IMR-90 (cell line): Measurements from ENCODE around the gene DLD. TPM values are rescaled to one million over a fixed set of nuclear protein-coding genes. Genes with fewer than 3 reads are reported as not detected.
A peak's percentile ranks its signal among the peaks of the same experiment; 100 is the strongest.

ENCODE experiments used
- ATAC-seq: fragments of 200-7000 bp; cut with Tn5 transposase; 2 replicates; pipeline ENCODE4 v1.9.1; 2020; ENCODE audit warnings: low read depth, mild to moderate bottlenecking, moderate library complexity
- BruUV-seq: library from RNA; stranded (reverse); fragments of 400-500 nt; replicated peaks from 2 replicates; lab custom pipeline; 2021; lab: Mats Ljungman, UMichigan
- CTCF ChIA-PET: fragments of 300-600 bp; formaldehyde crosslinking; extraction: SDS; loops from one replicate; lab custom pipeline; 2021; ENCODE audit warnings: antibody characterized with exemption; lab: Yijun Ruan, JAX
- POLR2A ChIA-PET: fragments of 300-600 bp; sonication (Branson Sonifier 250); formaldehyde crosslinking; loops from one replicate; lab custom pipeline; 2022; ENCODE audit warnings: antibody characterized with exemption; ENCODE audit not compliant: unreplicated experiment; lab: Charles Lee
- DNase-seq: peaks from one replicate; pipeline ENCODE4 v3.0.0; 2013
- H2AFZ ChIP-seq: replicated peaks from 2 replicates; pipeline ENCODE3; 2013; ENCODE audit warnings: low read length, mild to moderate bottlenecking; ENCODE audit not compliant: poor library complexity
- H2AK5ac ChIP-seq: 2 replicates; pipeline ENCODE4 v1.6.1; 2013; ENCODE audit warnings: low read depth, low read length, inconsistent platforms
- H2AK9ac ChIP-seq: replicated peaks from 2 replicates; pipeline ENCODE3; 2013; ENCODE audit warnings: mild to moderate bottlenecking, low read depth, low read length, moderate library complexity; ENCODE audit not compliant: poor library complexity
- H2BK120ac ChIP-seq: 2 replicates; pipeline ENCODE4 v1.6.1; 2013; ENCODE audit warnings: low read depth, low read length, inconsistent platforms
- H2BK15ac ChIP-seq: 3 replicates; pipeline ENCODE4 v1.6.1; 2013; ENCODE audit warnings: low read depth, low read length, inconsistent platforms
- H2BK20ac ChIP-seq: 2 replicates; pipeline ENCODE4 v1.6.1; 2013; ENCODE audit warnings: low read depth, mild to moderate bottlenecking, inconsistent platforms, low read length, moderate library complexity
- H2BK5ac ChIP-seq: 2 replicates; pipeline ENCODE4 v1.6.1; 2013; ENCODE audit warnings: mild to moderate bottlenecking, low read depth, low read length, inconsistent platforms; ENCODE audit not compliant: poor library complexity, severe bottlenecking
- H3K14ac ChIP-seq: replicated peaks from 2 replicates; pipeline ENCODE4 v1.6.1; 2013; ENCODE audit warnings: low read depth, low read length, inconsistent platforms
- H3K18ac ChIP-seq: 2 replicates; pipeline ENCODE4 v1.6.1; 2013; ENCODE audit warnings: low read depth, low read length, control low read depth
- H3K23ac ChIP-seq: 2 replicates; pipeline ENCODE4 v1.6.1; 2013; ENCODE audit warnings: low read depth, low read length, inconsistent platforms
- H3K27ac ChIP-seq: 2 replicates; pipeline ENCODE4 v1.5.1; 2013; ENCODE audit warnings: mild to moderate bottlenecking, control low read depth, low read length; ENCODE audit not compliant: insufficient read depth
- H3K27me3 ChIP-seq: 2 replicates; pipeline ENCODE4 v1.6.1; 2013; ENCODE audit warnings: low read length; ENCODE audit not compliant: control insufficient read depth, insufficient read depth
- H3K36me3 ChIP-seq: 2 replicates; pipeline ENCODE4 v1.6.1; 2013; ENCODE audit warnings: low read length, mixed read lengths; ENCODE audit not compliant: control insufficient read depth, insufficient read depth
- H3K4ac ChIP-seq: 2 replicates; pipeline ENCODE4 v1.6.1; 2013; ENCODE audit warnings: low read depth, low read length, inconsistent platforms
- H3K4me1 ChIP-seq: 2 replicates; pipeline ENCODE4 v1.6.1; 2013; ENCODE audit warnings: low read length, mixed read lengths; ENCODE audit not compliant: control insufficient read depth, insufficient read depth
- H3K4me2 ChIP-seq: 2 replicates; pipeline ENCODE4 v1.6.1; 2013; ENCODE audit warnings: low read depth, mild to moderate bottlenecking, control low read depth, low read length, moderate library complexity
- H3K4me3 ChIP-seq: 2 replicates; pipeline ENCODE4 v1.5.1; 2013; ENCODE audit warnings: low read depth, mild to moderate bottlenecking, control low read depth, low read length, moderate library complexity; ENCODE audit not compliant: insufficient read depth
- H3K56ac ChIP-seq: 2 replicates; pipeline ENCODE4 v1.6.1; 2013; ENCODE audit warnings: low read length, inconsistent platforms; ENCODE audit not compliant: insufficient read depth; ENCODE audit errors: extremely low read depth
- H3K79me1 ChIP-seq, 2 experiments: 2 replicates each; pipeline ENCODE4 v1.6.1; 2013; ENCODE audit warnings: low read length in 2 of 2, inconsistent platforms in 1 of 2, low read depth in 1 of 2
- H3K9ac ChIP-seq: 2 replicates; pipeline ENCODE4 v1.6.1; 2013; ENCODE audit warnings: low read depth, low read length, control low read depth
- H3K9me1 ChIP-seq: 2 replicates; pipeline ENCODE4 v1.6.1; 2013; ENCODE audit warnings: low read length, inconsistent platforms; ENCODE audit not compliant: insufficient read depth
- H3K9me3 ChIP-seq: 2 replicates; pipeline ENCODE4 v1.6.1; 2013; ENCODE audit warnings: low read length; ENCODE audit not compliant: control insufficient read depth, insufficient read depth
- H4K20me1 ChIP-seq: 2 replicates; pipeline ENCODE4 v1.6.1; 2013; ENCODE audit warnings: low read length, inconsistent platforms; ENCODE audit not compliant: insufficient read depth
- H4K5ac ChIP-seq: 2 replicates; pipeline ENCODE4 v1.6.1; 2013; ENCODE audit warnings: mild to moderate bottlenecking, low read depth, low read length, control low read depth
- H4K8ac ChIP-seq, 2 experiments: 2 replicates each; pipeline ENCODE4 v1.6.1; 2013; ENCODE audit warnings: low read depth in 2 of 2, low read length in 2 of 2, control low read depth in 1 of 2, inconsistent platforms in 1 of 2
- H4K91ac ChIP-seq: 2 replicates; pipeline ENCODE4 v1.6.1; 2013; ENCODE audit warnings: low read depth, low read length, inconsistent platforms; ENCODE audit not compliant: insufficient read depth
- MXI1 ChIP-seq: IDR thresholded peaks from 2 replicates; pipeline ENCODE4 v1.6.1; 2012; ENCODE audit warnings: low read depth, mild to moderate bottlenecking, low read length, moderate library complexity, borderline replicate concordance
- RFX5 ChIP-seq: IDR thresholded peaks from 2 replicates; pipeline ENCODE4 v1.8.0; 2012; ENCODE audit warnings: low read depth, mild to moderate bottlenecking, low read length, moderate library complexity
- WGBS, 2 experiments: methylation state at CpG; one replicate each; pipeline versions ENCODE4 v1.1.5 to v1.1.7; 2013; ENCODE audit warnings: missing lambda C conversion rate in 2 of 2; ENCODE audit not compliant: insufficient read length in 1 of 2; ENCODE audit errors: extremely low coverage in 2 of 2; 5-methylcytosine and 5-hydroxymethylcytosine counted together
- dilution Hi-C: fragments of 300-500 bp; cut with HindIII; formaldehyde crosslinking; loops from one replicate; pipeline ENCODE4 v1.14.3; 2018; ENCODE audit warnings: low sequenced_read_pairs; ENCODE audit not compliant: unreplicated experiment
- in situ Hi-C: fragments of 300-500 bp; cut with MboI; formaldehyde crosslinking; loops from 3 replicates; pipeline ENCODE4 v1.14.3; 2019; ENCODE audit warnings: low sequenced_read_pairs, inconsistent platforms, mixed read lengths
- intact Hi-C: fragments of 100-400 bp; cut with micrococcal nuclease; formaldehyde crosslinking; loops from 2 replicates; pipeline ENCODE4 v1.10.0; 2022
- polyA plus RNA-seq, 3 experiments: library from polyadenylated mRNA; depleted of rRNA; stranded (reverse); fragments of >200 nt; gene quantifications; 2 replicates each; pipeline ENCODE4 v1.2.3, GENCODE V29; 2012; ENCODE audit warnings: low replicate concordance in 1 of 3
- total RNA-seq: library from RNA; depleted of rRNA; stranded (reverse); fragments of >200 nt; gene quantifications from 2 replicates; pipeline ENCODE4 v1.2.3, GENCODE V29; 2012

Gene DLD
- total and polyA plus RNA-seq, 2 of the 4 experiments (the other 2 are of a cell fraction) = 121 to 361 TPM

DNA sequence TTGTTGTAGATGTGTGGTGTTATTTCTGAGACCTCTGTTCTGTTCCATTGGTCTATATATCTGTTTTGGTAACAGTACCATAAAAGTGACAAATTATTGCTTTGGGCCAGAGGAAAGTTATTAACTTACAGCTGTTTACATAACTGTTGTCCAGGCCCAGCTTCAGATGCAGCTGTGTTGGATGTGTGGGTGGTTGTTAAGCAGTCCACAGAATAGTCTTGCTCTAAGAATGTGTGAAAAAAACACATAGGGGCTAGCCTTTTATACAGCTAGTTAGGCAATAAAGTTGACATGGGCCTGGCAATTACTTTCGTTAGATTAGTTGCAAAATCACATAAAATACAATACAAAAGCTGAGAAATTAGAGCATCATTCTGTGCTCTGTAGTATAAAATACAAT lies 31.9 kb downstream of the DLD start:
- POLR2A ChIA-PET = no interaction called here
- in situ Hi-C loops = no loop called here

More for the DNA sequence above, 31.9 kb downstream of the DLD start:
- Histone ChIP-seq H3K18ac (no peak overlapping the region), H4K20me1 (no peaks in the 10 kb centered on the region), H2BK120ac (no peak overlapping the region), H3K23ac (no peak overlapping the region), H3K4me2 (no peak overlapping the region), H2BK5ac (no peak overlapping the region), H2BK20ac (no peak overlapping the region), H3K9me1 (no peaks in the 10 kb centered on the region), H3K79me1 (peaks cover 8 to 15% of the 10 kb centered on the region in 2 experiments), H4K8ac (no peak overlapping the region), H3K27ac (no peak overlapping the region), H2AFZ (no peak overlapping the region), H3K4me3 (no peak overlapping the region), H3K36me3 (peaks cover 35% of the 10 kb centered on the region), H2AK9ac (no peak overlapping the region), H3K27me3 (no peaks in the 10 kb centered on the region), H4K5ac (no peak overlapping the region), H3K9me3 (no peaks in the 10 kb centered on the region), H3K14ac (no peak overlapping the region), H4K91ac (no peak overlapping the region), H3K4ac (no peak overlapping the region), H2AK5ac (no peak overlapping the region), H3K4me1 (peaks cover 5% of the 10 kb centered on the region; the same call in 1 of the 2 replicates), H2BK15ac (no peak overlapping the region), H3K9ac (no peak overlapping the region), H3K56ac (no peak overlapping the region)
- intact Hi-C loops (no loop called here), dilution Hi-C loops (no loop called here)
- ATAC-seq = no peak; the same call in 1 of the 2 replicates
- no CpG with 5 or more reads among the region's 1 CpG for WGBS, 2 experiments
- no peak for TF ChIP-seq MXI1
- TF ChIP-seq RFX5 = no peak
- CTCF ChIA-PET = no interaction called here
- no TSS peak for BruUV-seq
- peak; percentile 33 for DNase-seq
